Measurements from ENCODE around the gene CMTM6.
A peak's percentile ranks its signal among the peaks of the same experiment; 100 is the strongest.

The CMTM6 gene

DNA sequence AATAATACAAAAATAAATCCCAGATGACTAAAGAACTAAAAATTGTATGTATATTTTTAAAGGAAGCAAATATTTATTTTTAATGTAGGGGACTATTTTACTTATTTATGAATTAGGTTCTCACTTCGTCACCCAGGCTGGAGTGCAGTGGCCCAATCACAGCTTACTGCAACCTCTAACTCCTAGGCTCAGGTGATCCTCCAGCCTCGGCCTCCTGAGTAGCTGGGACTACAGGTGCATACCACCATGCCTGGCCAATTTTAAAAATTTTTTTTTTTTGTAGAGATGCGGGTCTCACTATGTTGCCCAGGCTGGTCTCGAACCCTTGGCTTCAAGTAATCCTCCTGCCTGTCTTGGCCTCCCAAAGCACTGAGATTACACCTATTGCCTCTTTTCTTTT, 68.4 kb downstream of the CMTM6 start:
- Histone ChIP-seq H3F3A (ENCODE audit: insufficient read depth, low read length) (peaks cover 6% of the 10 kb centered on the region; the same call in 1 of the 2 replicates), H4K20me1 (ENCODE audit: insufficient read depth, low read length) (no peaks in the 10 kb centered on the region), H3K9me3 (ENCODE audit: low read length) (no peaks in the 10 kb centered on the region), H3K27ac (ENCODE audit: low read depth, low read length, poor library complexity, severe bottlenecking) (no peak overlapping the region), H3K27me3 (ENCODE audit: insufficient read depth, low read length) (no peaks in the 10 kb centered on the region), H3K79me2 (ENCODE audit: insufficient read depth, low read length) (no peaks in the 10 kb centered on the region), H3K4me1 (ENCODE audit: insufficient read depth, low read length, severe bottlenecking) (peaks cover 84% of the 10 kb centered on the region), H3K9me2 (ENCODE audit: low read depth, low read length) (no peaks in the 10 kb centered on the region), H3K9ac (ENCODE audit: low read length) (no peak overlapping the region), H3K36me3 (ENCODE audit: insufficient read depth, low read length) (no peaks in the 10 kb centered on the region), H2AFZ (ENCODE audit: low read length) (no peak overlapping the region), H3K4me2 (ENCODE audit: low read length) (no peak overlapping the region), H3K4me3 (ENCODE audit: low read depth, low read length, poor library complexity, severe bottlenecking) (no peak overlapping the region)
- no peak for TF ChIP-seq EZH2 (IDR thresholded peaks at IDR 0.05; ENCODE audit: borderline replicate concordance, low read length)
- TF ChIP-seq, protein P1, sequence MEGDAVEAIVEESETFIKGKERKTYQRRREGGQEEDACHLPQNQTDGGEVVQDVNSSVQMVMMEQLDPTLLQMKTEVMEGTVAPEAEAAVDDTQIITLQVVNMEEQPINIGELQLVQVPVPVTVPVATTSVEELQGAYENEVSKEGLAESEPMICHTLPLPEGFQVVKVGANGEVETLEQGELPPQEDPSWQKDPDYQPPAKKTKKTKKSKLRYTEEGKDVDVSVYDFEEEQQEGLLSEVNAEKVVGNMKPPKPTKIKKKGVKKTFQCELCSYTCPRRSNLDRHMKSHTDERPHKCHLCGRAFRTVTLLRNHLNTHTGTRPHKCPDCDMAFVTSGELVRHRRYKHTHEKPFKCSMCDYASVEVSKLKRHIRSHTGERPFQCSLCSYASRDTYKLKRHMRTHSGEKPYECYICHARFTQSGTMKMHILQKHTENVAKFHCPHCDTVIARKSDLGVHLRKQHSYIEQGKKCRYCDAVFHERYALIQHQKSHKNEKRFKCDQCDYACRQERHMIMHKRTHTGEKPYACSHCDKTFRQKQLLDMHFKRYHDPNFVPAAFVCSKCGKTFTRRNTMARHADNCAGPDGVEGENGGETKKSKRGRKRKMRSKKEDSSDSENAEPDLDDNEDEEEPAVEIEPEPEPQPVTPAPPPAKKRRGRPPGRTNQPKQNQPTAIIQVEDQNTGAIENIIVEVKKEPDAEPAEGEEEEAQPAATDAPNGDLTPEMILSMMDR (IDR thresholded peaks at IDR 0.05; ENCODE audit: low read length) = no peak

DNA sequence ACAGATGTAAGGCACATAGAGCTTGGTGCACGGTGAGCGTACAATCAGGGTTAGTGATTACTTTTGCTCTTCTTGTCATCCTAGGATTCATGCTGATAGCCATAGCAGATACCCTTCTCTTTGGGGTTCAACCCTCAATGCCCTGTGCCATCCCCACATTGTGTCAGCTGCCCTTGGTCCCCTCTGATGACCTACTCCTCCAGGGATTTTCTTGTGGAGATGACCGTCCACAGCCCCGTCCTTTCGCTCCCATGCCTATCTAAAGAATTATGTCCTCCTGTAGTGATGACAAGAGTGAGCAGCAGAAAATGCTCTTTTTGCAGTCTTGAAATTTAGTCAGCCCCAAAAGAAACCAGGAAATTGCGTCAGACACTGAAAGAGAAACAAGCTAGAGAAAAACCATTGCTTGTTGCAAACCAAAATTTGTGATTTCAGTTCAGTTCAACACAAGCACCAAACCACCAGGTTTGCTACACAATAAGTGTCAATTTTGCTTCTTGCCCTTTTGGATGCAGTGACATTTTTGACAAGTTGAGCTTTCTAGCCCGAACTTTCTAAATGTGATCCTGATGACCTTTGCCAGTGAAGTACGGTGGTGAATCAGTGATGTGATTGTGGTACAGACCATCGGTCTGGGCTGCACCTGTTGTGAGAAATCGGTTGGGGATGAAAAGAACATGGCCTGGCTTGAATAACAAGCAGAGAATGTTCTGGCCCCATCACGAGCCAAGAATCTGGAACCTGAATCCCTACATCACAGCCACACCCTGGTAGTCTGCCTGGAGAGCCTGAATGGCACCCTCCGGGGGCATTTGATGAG, 69.7 kb downstream of the CMTM6 start:
- peak overlapping the region; percentile 53 for H3K4me2 ChIP-seq (ENCODE audit: low read length)
- TF ChIP-seq EZH2 (IDR thresholded peaks at IDR 0.05; ENCODE audit: borderline replicate concordance, low read length) = no peak
- TF ChIP-seq, protein P1 (IDR thresholded peaks at IDR 0.05; ENCODE audit: low read length) = no peak
- H3K36me3 ChIP-seq (ENCODE audit: insufficient read depth, low read length) = no peaks in the 10 kb centered on the region
- peak overlapping the region; percentile 23 for H3K4me3 ChIP-seq (ENCODE audit: low read depth, low read length, poor library complexity, severe bottlenecking)
- H3K9ac ChIP-seq (ENCODE audit: low read length) = peak overlapping the region; percentile 35; the same call in 1 of the 2 replicates
- no peaks in the 10 kb centered on the region for H3K9me3 ChIP-seq (ENCODE audit: low read length)
- peaks cover 84% of the 10 kb centered on the region for H3K4me1 ChIP-seq (ENCODE audit: insufficient read depth, low read length, severe bottlenecking)
- no peaks in the 10 kb centered on the region for H3K9me2 ChIP-seq (ENCODE audit: low read depth, low read length)
- H3K27me3 ChIP-seq (ENCODE audit: insufficient read depth, low read length) = no peaks in the 10 kb centered on the region
- H3K79me2 ChIP-seq (ENCODE audit: insufficient read depth, low read length) = no peaks in the 10 kb centered on the region
- H2AFZ ChIP-seq (ENCODE audit: low read length) = no peak overlapping the region
- H3K27ac ChIP-seq (ENCODE audit: low read depth, low read length, poor library complexity, severe bottlenecking) = peak overlapping the region; percentile 82
- H4K20me1 ChIP-seq (ENCODE audit: insufficient read depth, low read length) = no peaks in the 10 kb centered on the region
- H3F3A ChIP-seq (ENCODE audit: insufficient read depth, low read length) = peaks cover 12% of the 10 kb centered on the region; the same call in 1 of the 2 replicates

GRCh38 chr3:32432045-32432710, 70.5 kb downstream of the CMTM6 start:
- Histone ChIP-seq H3K36me3 (ENCODE audit: insufficient read depth, low read length) (no peaks in the 10 kb centered on the region), H3K4me1 (ENCODE audit: insufficient read depth, low read length, severe bottlenecking) (peaks cover 82% of the 10 kb centered on the region), H3K27me3 (ENCODE audit: insufficient read depth, low read length) (no peaks in the 10 kb centered on the region), H3K9me2 (ENCODE audit: low read depth, low read length) (no peaks in the 10 kb centered on the region), H3F3A (ENCODE audit: insufficient read depth, low read length) (peaks cover 12% of the 10 kb centered on the region; the same call in 1 of the 2 replicates), H3K4me3 (ENCODE audit: low read depth, low read length, poor library complexity, severe bottlenecking) (no peak overlapping the region), H3K4me2 (ENCODE audit: low read length) (no peak overlapping the region; the same call in 1 of the 2 replicates), H2AFZ (ENCODE audit: low read length) (no peak overlapping the region), H3K9ac (ENCODE audit: low read length) (no peak overlapping the region), H3K9me3 (ENCODE audit: low read length) (no peaks in the 10 kb centered on the region), H3K27ac (ENCODE audit: low read depth, low read length, poor library complexity, severe bottlenecking) (peak overlapping the region; percentile 82), H3K79me2 (ENCODE audit: insufficient read depth, low read length) (no peaks in the 10 kb centered on the region), H4K20me1 (ENCODE audit: insufficient read depth, low read length) (no peaks in the 10 kb centered on the region)
- TF ChIP-seq, protein P1 (IDR thresholded peaks at IDR 0.05; ENCODE audit: low read length) = no peak
- no peak for TF ChIP-seq EZH2 (IDR thresholded peaks at IDR 0.05; ENCODE audit: borderline replicate concordance, low read length)
